Hypothalamus (tissue), 51 donors: ENCODE data around the gene CACNG1.

ENCODE experiments used
- DNase-seq, 51 donors: peaks; one replicate each; lab custom pipeline; 2025; lab: John Stamatoyannopoulos, UW

CACNG1 gene

GRCh38 chr17:67044016-67044772 lies at the start of gene CACNG1:
CACNG1 (plus strand) TSS chr17:67044554; CDS start chr17:67044661, 107 bp downstream.
- DNase-seq, result no peak

DNA sequence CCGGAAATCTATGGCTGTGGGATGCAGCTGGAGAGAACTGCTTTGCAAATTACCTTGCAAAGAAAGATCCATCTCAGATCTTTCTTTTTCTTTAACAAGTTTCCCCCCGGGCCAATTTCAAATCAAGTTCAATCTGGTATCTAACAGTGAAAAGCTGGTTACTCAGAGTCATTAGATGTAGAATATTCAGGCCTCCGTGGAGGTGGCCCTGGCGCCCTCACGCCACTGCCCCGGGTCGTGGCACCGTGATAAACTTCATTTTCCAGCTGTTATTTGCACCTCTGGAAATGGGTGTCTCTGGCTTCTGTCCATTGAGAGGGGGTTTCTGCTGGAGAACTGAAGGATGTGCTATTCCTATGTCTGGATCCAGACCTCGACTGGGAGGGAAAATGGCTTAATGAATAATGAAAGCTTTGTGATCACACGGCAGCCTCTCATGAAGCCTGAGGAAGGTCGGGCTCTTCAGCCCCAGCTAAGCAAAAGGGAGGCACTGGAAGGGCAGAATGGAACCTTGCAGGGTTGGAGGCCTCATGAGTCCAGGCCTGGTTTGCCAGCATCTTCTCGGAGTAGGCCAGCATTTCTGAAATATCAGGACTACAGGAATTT lies 49.3 kb upstream of the CACNG1 start:
- DNase-seq, result no peak

DNA sequence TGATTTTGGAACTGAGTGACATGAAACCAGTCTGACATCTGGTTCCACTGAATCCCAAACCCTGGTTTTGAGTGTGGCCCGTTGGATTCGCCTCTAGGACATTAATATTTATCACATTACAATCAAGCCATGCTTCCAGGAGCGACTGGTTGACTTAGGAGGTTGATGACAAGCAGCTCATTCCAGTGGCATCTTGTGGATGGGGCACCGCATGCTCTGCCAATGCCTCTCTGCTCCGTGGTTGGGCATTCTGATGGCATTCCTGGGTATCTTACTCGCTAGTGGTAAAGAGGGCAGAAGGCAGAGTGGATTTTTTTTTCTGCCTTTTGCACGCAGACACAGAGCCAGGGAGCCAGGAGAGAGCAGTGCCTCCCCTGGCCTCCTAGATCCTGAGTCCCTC lies 48.4 kb upstream of the CACNG1 start:
- DNase-seq, result no peak

DNA sequence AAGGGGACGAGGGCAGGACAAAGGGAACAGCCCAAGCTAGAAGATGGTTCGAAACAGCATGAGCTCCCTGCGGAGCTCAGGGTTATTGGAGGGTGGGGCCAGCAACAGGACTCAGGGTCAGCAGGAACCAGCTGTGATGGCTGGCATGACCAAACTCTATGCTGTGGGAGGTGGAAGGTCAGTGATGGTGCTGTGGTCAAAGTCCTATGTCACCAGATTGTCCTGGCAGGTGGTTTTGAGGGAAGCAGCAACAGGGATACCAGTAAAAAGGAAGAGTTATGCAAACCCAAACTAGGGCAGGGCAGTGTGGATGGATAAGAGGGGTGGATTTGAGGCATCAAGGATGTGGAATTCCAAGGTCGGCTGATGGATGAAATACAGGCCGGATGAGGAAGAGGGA lies 47.4 kb upstream of the CACNG1 start:
- DNase-seq, result no peak

DNA sequence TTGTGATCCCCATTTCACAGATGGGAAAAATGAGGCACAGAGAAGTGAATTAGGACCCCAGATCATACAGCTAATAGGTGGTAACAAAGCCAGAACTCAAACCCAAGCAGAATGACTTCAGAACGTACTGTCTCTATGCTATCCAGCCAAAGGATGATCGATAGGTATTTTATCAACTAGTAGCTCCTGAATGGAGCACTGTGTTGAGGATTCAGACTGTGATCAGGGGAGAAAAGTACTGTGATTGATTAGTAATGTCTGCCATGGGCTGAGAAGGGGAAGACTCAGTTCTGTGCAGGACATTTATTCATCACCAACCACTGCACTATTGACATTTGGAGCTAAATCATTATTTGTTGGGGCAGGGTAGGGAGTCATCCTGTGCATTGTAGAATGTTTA lies 41.1 kb upstream of the CACNG1 start:
- no peak for DNase-seq

DNA sequence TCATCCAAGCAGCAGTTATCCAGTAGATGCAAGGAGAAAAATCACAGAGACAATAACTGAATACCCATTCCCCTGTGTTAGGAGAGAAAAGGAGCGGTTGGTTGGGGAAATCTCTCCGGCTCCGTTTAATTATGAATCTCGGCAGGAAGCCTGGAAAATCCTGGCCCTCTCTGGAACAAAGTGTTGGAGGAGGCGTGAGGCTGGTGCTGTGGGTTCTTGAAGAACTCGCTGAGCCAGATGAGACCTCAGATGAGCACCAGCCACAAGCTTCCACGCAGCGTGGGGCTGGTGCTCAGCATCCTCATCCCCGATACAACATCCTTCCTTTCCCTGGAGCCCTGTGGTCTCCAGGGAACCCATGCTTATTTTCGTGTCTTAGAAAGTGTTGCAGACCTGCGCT lies 40.2 kb upstream of the CACNG1 start:
- DNase-seq, result peak in 1 of 51 donors; percentile 39

DNA sequence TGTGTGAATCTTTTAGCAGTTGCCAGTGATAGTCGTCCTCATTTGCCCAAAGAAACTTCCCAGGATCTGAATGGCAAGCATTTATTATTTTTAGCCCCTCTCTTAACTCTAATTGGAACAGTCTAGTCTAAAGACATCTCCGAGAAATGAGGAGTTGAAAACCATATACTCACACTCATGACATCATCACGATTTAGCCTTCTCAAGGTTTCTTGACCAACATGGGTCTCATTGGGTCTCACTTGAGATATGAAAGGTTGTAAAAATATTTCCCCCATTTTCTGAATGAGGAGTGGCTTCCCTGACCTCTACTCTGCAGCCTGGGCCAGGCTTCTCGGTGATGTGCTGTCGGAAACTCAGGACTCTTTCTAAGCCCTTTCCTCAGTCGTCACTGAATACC lies 37.1 kb upstream of the CACNG1 start:
- no peak for DNase-seq

GRCh38 chr17:67008101-67008500 lies 36.3 kb upstream of the CACNG1 start:
- no peak for DNase-seq

GRCh38 chr17:67011527-67012175 lies 32.7 kb upstream of the CACNG1 start:
- DNase-seq, result no peak

DNA sequence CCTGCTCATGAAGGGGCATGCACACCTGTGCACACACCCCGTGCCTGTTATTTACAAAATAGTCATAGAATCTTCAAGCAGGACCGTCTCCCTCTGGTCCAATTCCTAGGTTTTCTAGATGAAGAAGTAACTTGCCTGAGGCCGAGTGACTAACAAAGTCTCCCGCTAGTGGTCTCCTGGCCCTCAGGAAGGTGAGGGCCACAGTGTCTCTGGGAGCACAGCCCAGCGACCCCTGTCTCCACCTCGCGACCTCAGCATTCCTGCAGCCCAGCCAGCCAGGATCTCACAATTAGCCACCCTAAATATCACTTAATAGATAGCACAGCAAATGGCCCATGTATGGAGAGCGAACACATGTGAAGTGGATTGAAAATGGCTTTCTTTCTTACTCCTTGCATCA lies 30.5 kb upstream of the CACNG1 start:
- no peak for DNase-seq

DNA sequence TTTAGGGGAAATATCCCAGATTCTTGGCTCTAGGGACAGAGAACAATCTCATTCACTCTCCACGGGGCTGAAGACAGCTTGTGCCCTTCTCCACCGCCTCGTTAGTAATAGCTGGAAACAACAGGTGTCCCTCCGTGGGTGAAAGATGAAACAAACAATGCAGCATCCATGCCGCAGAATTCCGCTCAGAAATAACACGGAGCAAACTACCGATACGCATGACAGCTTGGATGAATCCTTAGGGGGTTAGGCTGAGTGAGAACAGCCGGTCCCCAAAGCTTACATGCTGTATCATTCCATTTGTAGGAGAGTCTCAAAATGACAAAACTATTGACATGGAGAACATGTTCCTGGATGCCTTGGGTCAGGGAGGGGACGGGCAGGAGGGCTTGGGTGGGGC lies 29.4 kb upstream of the CACNG1 start:
- no peak for DNase-seq

DNA sequence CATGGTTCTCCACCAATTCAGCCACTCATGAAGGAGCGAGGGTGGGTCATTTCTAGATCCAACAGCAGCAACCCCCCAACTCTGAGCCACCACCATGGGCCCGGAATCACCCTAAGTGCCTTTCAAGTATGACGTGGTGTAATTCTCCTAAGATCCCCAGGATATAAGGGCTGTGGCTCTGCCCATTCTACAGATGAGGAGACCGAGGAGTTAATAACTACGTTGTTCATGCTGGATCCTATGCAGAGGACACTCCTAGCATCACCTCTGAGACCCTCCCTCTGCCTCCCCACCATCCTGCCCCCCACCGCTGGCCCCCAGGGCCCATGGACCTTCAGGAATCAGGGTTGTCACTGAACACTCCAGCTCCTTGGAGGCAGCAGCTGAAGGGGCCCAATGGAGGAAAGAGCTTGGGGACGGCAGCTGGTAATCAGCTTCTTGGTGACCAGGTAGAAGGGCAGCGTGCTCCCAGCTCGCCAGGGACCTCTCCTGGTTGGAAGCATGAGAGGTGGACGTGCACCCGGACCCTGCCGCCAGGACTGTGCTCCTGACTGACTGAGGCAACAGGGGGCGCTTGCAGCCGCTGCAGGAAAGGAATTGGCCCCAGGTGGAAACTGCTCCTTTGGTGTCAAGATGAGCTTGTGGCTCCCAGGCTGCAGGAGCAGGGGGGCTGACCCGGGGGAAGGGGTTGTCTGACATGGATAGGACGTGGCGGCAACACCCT lies 28.2 kb upstream of the CACNG1 start:
- no peak for DNase-seq

DNA sequence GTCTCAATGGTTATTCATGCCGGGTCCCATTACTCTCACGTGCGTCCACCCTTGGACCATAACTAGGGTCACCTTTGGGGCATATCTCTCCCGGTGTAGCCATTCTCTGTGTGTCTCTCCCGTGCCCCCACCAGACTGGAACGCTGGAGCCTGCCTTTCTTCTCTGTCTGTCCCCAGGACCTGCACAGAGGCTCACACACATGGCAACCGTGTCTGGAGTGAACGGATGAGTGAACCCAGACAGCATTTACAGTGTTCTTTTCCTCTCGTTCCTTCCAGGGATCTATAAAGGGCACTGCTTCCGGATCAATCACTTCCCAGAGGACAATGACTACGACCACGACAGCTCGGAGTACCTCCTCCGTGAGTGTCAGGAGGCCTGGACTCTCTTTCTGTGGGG lies 26.4 kb upstream of the CACNG1 start:
- DNase-seq, result no peak

DNA sequence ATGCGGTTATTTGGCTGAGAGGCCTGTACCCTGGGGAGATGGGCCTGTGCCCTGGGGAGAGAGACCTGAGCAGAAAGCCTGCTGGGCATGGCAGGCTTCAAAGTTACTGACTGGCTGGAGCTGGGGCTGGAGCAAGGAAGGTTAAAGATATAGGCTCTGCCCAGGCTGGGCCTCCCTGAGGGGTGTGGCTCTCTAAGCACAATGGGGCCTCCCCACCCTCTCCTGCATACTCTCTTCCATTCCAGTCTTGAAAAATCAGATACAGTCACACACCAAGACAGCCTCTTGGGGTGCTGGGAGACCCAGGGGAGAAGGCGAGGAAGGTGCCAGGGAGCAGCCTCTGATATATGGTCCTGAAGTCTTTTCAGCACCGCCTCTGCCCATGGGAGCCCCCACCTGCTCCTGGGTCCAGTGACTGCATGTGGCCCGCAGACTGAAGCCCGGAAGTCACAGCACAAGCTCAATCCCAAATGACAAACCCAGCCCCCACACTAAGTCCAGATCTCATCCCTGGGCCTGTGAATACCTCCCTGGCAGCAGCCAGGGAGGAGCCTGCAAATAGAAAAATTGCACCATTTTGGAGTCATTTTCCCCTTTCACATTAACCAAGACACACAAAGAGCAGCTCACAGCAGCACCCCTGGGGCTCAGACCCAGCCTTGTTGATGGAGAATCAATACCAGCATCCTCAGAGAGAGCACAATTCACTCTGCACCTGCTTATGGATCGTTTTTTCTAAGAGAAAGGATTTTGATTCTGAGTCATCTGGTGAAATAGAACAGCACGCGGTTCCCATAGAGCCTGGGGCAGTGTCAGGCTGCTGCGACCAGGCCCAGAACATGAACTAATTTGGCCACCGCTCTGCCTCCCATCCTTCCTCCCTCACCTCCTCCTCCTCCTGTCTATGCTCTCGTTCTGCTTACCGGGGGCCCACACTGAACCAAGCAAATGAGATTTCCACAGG lies 25.6 kb upstream of the CACNG1 start:
- peak in 2 of 51 donors; percentile 16 to 24 for DNase-seq

- no peak for DNase-seq
Observed at GRCh38 chr17:67019809-67020208, 24.5 kb upstream of the CACNG1 start.

DNA sequence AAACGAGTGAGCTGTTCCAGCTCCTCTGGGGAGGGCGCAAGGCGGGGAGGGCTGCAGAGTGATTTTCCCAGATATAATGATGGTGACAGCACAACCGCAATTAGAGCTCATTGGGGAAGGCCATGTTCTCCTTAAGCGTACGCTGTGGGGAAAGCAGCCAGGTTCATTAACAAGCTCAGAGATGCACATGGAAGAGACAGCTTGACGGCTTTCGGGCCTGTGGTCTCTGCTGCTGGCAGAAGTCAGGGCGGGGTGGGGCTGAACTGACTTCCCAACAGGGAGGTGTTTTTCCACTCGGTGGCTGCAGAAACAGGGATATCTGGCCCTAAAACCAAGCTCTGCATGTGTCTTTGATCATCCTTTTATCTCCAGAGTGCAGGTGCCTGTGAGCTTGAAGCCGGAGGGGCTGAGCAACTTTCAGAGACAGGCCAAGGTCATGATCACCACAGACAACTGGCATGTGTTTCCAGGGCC lies 24.0 kb upstream of the CACNG1 start:
- peak in 4 of 51 donors; percentile 6 to 36 (median 20) for DNase-seq

DNA sequence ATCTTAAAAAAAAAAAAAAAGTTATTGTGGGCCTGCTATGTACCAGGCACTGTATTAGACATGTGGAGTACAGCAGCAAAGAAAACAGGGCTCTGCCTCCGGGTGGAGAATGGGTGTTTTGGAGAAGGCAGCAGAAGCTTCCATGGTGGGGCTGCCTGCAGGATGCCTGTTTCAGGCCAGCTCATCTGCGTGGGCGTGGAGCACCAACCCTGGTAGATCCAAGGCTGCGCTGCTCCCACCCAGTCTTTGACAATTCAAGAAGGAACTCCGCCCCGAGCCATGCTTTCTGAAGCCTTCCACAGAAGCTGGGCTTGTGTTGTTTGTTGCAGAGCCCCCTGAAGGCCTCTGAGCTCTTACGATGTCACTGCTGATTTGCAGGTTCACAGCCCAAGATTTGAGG lies 23.2 kb upstream of the CACNG1 start:
- peak in 2 of 51 donors; percentile 16 to 33 for DNase-seq

DNA sequence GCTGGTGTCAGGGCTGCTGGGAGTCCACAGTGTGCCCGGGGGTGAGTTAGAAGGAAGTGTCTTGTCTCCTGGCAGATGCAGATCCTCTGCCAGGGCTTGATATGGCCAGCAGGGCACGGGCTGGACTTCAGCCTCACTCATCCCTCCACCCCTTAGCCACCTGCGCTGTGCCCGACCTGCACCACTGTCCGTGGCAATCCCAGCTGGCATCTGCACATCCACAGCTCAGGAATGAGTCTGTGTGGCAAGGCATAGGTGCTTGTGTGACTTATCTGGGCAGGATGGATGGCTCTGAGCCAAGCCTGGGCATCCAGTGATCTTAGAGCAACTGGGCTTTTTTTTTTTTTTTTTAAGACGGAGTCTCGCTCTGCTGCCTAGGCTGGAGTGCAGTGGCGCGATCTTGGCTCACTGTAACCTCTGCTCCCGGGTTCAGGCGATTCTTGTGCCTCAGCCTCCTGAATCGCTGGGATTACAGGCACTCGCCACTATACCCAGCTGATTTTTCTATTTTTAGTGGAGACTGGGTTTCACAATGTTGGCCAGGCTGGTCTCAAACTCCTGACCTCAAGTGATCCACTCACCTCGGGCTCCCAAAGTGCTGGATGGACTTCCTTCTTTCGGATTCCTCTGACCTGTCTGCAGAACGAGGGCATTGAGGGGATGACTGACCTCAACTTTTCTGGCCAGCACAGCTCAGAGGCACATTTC lies 22.5 kb upstream of the CACNG1 start:
- peak in 1 of 51 donors; percentile 9 for DNase-seq

DNA sequence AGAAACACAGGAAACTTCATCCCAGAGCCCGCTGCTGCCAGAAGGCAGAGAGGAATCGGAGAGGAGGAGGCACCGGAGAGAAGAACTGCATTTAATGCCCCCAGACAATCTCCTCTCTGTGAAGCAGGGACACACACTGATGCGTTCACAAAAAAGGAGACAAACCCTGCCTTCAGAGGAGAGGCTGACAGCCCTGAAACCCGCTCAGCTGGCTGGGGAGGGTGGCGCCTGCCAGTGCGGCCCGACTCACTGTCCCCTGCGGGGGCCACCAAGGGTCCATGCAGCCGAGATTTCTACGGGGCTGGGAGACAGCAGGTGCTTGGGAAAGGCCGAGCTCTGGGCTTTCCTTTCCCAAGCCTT lies 21.9 kb upstream of the CACNG1 start:
- peak in 20 of 51 donors; percentile 6 to 49 (median 17) for DNase-seq
